Gastrocnemius medialis (tissue), 4 donors: ENCODE measurements around the gene DPYD.

Experiments used
- CTCF ChIP-seq, 5 experiments: fragments of 450-650 bp in 3 of 5; fragments of 200-600 bp in 2 of 5; sonication (generic) in 2 of 5; IDR thresholded peaks in 4 of 5; conservative IDR thresholded peaks in 1 of 5; 1 replicate in 4 of 5; 2 replicates in 1 of 5; pipeline ENCODE4 v1.5.1; 2016 to 2019; ENCODE audit warnings: antibody characterized with exemption in 5 of 5, mild to moderate bottlenecking in 3 of 5, moderate library complexity in 3 of 5
- POLR2A ChIP-seq, 2 donors: fragments of 450-650 bp; IDR thresholded peaks; one replicate each; pipeline ENCODE4 v1.6.1; 2017; ENCODE audit warnings: antibody characterized with exemption in 2 of 2, mild to moderate bottlenecking in 2 of 2, moderate library complexity in 2 of 2

- TF ChIP-seq CTCF (IDR thresholded peaks at IDR 0.05 in 4 of 5, conservative IDR thresholded peaks at IDR 0.05 in 1 of 5) (no peak), POLR2A (IDR thresholded peaks at IDR 0.05) (no peak)
Observed at GRCh38 chr1:97306504-97306903, 614.3 kb downstream of the DPYD start.
